SU-DHL-6 (cell line): ENCODE results near the gene ADIPOR1.

Experiments used
- H2AFZ ChIP-seq: fragments of 200-600 bp; sonication (generic); 2 replicates; pipeline ENCODE4 v1.6.1; 2014; ENCODE audit warnings: low read depth, mild to moderate bottlenecking, moderate library complexity, mixed read lengths, antibody characterized with exemption, low read length; ENCODE audit not compliant: severe bottlenecking
- H3F3A ChIP-seq: fragments of 200-600 bp; shearing (Covaris generic); 2 replicates; pipeline ENCODE4 v1.6.0; 2016; ENCODE audit warnings: antibody characterized with exemption, mild to moderate bottlenecking; ENCODE audit not compliant: insufficient read depth
- H3K27ac ChIP-seq: fragments of 200-600 bp; sonication (generic); 2 replicates; pipeline ENCODE4 v1.5.1; 2016; ENCODE audit warnings: low read depth, mild to moderate bottlenecking, low read length, moderate library complexity, mixed read lengths
- H3K27me3 ChIP-seq: fragments of 200-600 bp; sonication (generic), shearing (Covaris generic); 2 replicates; pipeline ENCODE4 v1.6.0; 2014; ENCODE audit warnings: mild to moderate bottlenecking, low read length
- H3K36me3 ChIP-seq: fragments of 200-600 bp; sonication (generic); 2 replicates; pipeline ENCODE4 v1.6.1; 2014; ENCODE audit warnings: mild to moderate bottlenecking, low read length, mixed read lengths
- H3K4me2 ChIP-seq: fragments of 300-600, 200-600 bp; shearing (Covaris generic), sonication (generic); 2 replicates; pipeline ENCODE4 v1.6.0; 2014; ENCODE audit warnings: low read length, low read depth, mild to moderate bottlenecking; ENCODE audit not compliant: poor library complexity, severe bottlenecking
- H3K4me3 ChIP-seq: fragments of 200-600 bp; sonication (generic); 2 replicates; pipeline ENCODE4 v1.5.1; 2014; ENCODE audit warnings: antibody characterized with exemption, low read length, mild to moderate bottlenecking, mixed read lengths; ENCODE audit not compliant: insufficient read depth, poor library complexity, severe bottlenecking
- H3K79me2 ChIP-seq: fragments of 200-600 bp; sonication (generic); 2 replicates; pipeline ENCODE4 v1.6.1; 2014; ENCODE audit warnings: mild to moderate bottlenecking, low read length, moderate library complexity; ENCODE audit not compliant: insufficient read depth
- H3K9ac ChIP-seq: fragments of 200-600 bp; sonication (generic); 2 replicates; pipeline ENCODE4 v1.7.0; 2014; ENCODE audit warnings: mild to moderate bottlenecking, low read length
- H3K9me2 ChIP-seq: fragments of 200-600 bp; sonication (generic); replicated peaks from 2 replicates; pipeline ENCODE4 v1.6.1; 2014; ENCODE audit warnings: low read length; ENCODE audit not compliant: insufficient read depth
- H3K9me3 ChIP-seq: fragments of 200-600 bp; sonication (generic); 2 replicates; pipeline ENCODE4 v1.6.1; 2014; ENCODE audit warnings: low read length, mixed read lengths; ENCODE audit not compliant: insufficient read depth
- H4K20me1 ChIP-seq: fragments of 200-600 bp; sonication (generic); 2 replicates; pipeline ENCODE4 v1.6.1; 2014; ENCODE audit warnings: low read depth, mild to moderate bottlenecking, antibody characterized with exemption, low read length, moderate library complexity, mixed read lengths
- CTCF ChIP-seq: fragments of 200-600 bp; sonication (generic); IDR thresholded peaks from one replicate; pipeline ENCODE4 v1.5.1; 2017; ENCODE audit warnings: antibody characterized with exemption, mild to moderate bottlenecking, low read length, moderate library complexity; ENCODE audit not compliant: insufficient read depth, poor library complexity, severe bottlenecking
- EZH2phosphoT487 ChIP-seq: fragments of 200-600 bp; sonication (generic), shearing (Covaris generic); conservative IDR thresholded peaks from 2 replicates; pipeline ENCODE4 v1.6.1; 2018; ENCODE audit warnings: mild to moderate bottlenecking, antibody characterized with exemption, low read length, moderate library complexity, mixed read lengths

ADIPOR1 gene

GRCh38 chr1:202932476-202932875 is 25.6 kb downstream of the ADIPOR1 start:
- Histone ChIP-seq H3K27me3 (no peaks in the 10 kb centered on the region), H3K9me3 (no peaks in the 10 kb centered on the region), H3K27ac (no peak overlapping the region), H3F3A (no peaks in the 10 kb centered on the region; the same call in 1 of the 2 replicates), H3K4me2 (no peak overlapping the region), H3K79me2 (no peaks in the 10 kb centered on the region), H3K4me3 (no peak overlapping the region), H2AFZ (no peak overlapping the region), H3K9me2 (no peaks in the 10 kb centered on the region), H3K36me3 (no peaks in the 10 kb centered on the region), H3K9ac (no peak overlapping the region), H4K20me1 (no peaks in the 10 kb centered on the region)
- no peak for TF ChIP-seq EZH2phosphoT487
- TF ChIP-seq CTCF, result no peak

- Histone ChIP-seq H3K9ac (peak within 1 kb of the TSS; percentile 84), H3K4me2 (peak within 1 kb of the TSS; percentile 93), H3F3A (no peaks in the 10 kb centered on the region; the same call in 1 of the 2 replicates), H3K79me2 (peaks cover 33% of the 10 kb centered on the region), H3K27ac (peak within 1 kb of the TSS; percentile 65), H3K9me2 (no peaks in the 10 kb centered on the region), H3K27me3 (no peaks in the 10 kb centered on the region), H4K20me1 (no peaks in the 10 kb centered on the region), H3K9me3 (no peaks in the 10 kb centered on the region), H2AFZ (peak within 1 kb of the TSS; percentile 90), H3K36me3 (no peaks in the 10 kb centered on the region), H3K4me3 (peak within 1 kb of the TSS; percentile 94)
- TF ChIP-seq CTCF (peak; percentile 50), EZH2phosphoT487 (no peak)
Measured at GRCh38 chr1:202926581-202927491, 31.3 kb downstream of the ADIPOR1 start, which contains the start of gene KLHL12. Gene KLHL12, minus strand, starts transcription at chr1:202927234. Its CDS starts 2,072 bp downstream, at chr1:202925162.

GRCh38 chr1:202923533-202923932 is 34.6 kb downstream of the ADIPOR1 start:
- H4K20me1 ChIP-seq, result no peaks in the 10 kb centered on the region
- H3K27me3 ChIP-seq, result no peaks in the 10 kb centered on the region
- no peaks in the 10 kb centered on the region for H3F3A ChIP-seq
- H3K4me3 ChIP-seq, result no peak overlapping the region
- TF ChIP-seq EZH2phosphoT487, result no peak
- no peak for TF ChIP-seq CTCF
- H3K9me3 ChIP-seq, result no peaks in the 10 kb centered on the region
- H2AFZ ChIP-seq, result no peak overlapping the region
- no peak overlapping the region for H3K9ac ChIP-seq
- H3K4me2 ChIP-seq, result peak overlapping the region; percentile 22
- H3K9me2 ChIP-seq, result no peaks in the 10 kb centered on the region
- H3K27ac ChIP-seq, result no peak overlapping the region
- peaks cover 14% of the 10 kb centered on the region; the same call in 1 of the 2 replicates for H3K36me3 ChIP-seq
- peaks cover 38% of the 10 kb centered on the region for H3K79me2 ChIP-seq
